ENCODE data around the gene CDCA7.
"Not testable (repeated sequence)": the region's sequence is repeated elsewhere in the genome, so short reads cannot be mapped to it uniquely, and the experiment has no call there.

CDCA7 gene

GRCh38 chr2:173399229-173399628 lies 44.6 kb downstream of the CDCA7 start:
- H3K27ac Mint-ChIP-seq, result no peak overlapping the region
- H3K9me3 Mint-ChIP-seq, result no peaks in the 10 kb centered on the region
- H3K36me3 Mint-ChIP-seq (ENCODE audit: insufficient read depth), result no peaks in the 10 kb centered on the region
- H3K27me3 Mint-ChIP-seq, result peaks cover 86 to 100% of the 10 kb centered on the region in 2 donors
- DNase-seq (no peak), ATAC-seq (replicated peaks) (no peak)
- no peak overlapping the region for H3K4me3 Mint-ChIP-seq
- H3K4me1 Mint-ChIP-seq (ENCODE audit: low read depth in 2 of 2), result peaks cover 6% of the 10 kb centered on the region in 2 donors

DNA sequence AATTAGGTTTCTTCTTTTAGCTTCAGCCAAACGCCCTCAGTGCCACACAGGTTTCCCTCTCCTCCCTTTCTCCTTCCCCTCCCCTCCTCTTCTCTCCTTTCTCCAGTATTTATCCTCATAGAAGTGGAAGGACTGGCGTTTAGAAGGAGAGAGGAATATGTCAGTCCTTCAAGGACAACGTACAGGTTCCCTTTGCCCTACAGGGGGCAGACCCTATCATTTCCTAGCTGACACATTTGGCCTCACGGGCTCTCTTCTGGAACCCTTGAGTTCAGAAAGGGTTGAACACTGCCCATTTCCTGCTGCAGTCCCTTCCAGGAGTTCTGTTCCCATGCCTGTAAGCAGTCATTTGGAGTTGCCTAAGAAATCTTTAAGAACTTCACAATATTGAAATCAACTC lies 46.1 kb downstream of the CDCA7 start:
- ATAC-seq (replicated peaks), result no peak
- H3K4me3 Mint-ChIP-seq, result no peak overlapping the region
- no peak overlapping the region for H3K27ac Mint-ChIP-seq
- H3K36me3 Mint-ChIP-seq (ENCODE audit: insufficient read depth), result no peaks in the 10 kb centered on the region
- no peaks in the 10 kb centered on the region for H3K9me3 Mint-ChIP-seq
- DNase-seq, result no peak
- peaks cover 6 to 8% of the 10 kb centered on the region in 2 donors for H3K4me1 Mint-ChIP-seq (ENCODE audit: low read depth in 2 of 2)
- peaks cover 82 to 100% of the 10 kb centered on the region in 2 donors for H3K27me3 Mint-ChIP-seq

- no peaks in the 10 kb centered on the region for H3K9me3 Mint-ChIP-seq
- H3K4me3 Mint-ChIP-seq, result no peak overlapping the region
- H3K27me3 Mint-ChIP-seq, result peaks cover 82 to 97% of the 10 kb centered on the region in 2 donors
- no peak for ATAC-seq (replicated peaks)
- DNase-seq, result no peak
- no peaks in the 10 kb centered on the region for H3K36me3 Mint-ChIP-seq (ENCODE audit: insufficient read depth)
- peaks cover 6 to 8% of the 10 kb centered on the region in 2 donors for H3K4me1 Mint-ChIP-seq (ENCODE audit: low read depth in 2 of 2)
- no peak overlapping the region for H3K27ac Mint-ChIP-seq
These were observed 47.1 kb downstream of the CDCA7 start for GRCh38 chr2:173401716-173402326.

GRCh38 chr2:173402405-173402974 lies 47.8 kb downstream of the CDCA7 start:
- Mint-ChIP-seq H3K36me3 (ENCODE audit: insufficient read depth) (no peaks in the 10 kb centered on the region), H3K9me3 (no peaks in the 10 kb centered on the region), H3K27ac (no peak overlapping the region), H3K27me3 (peaks cover 78 to 90% of the 10 kb centered on the region in 2 donors), H3K4me3 (no peak overlapping the region), H3K4me1 (ENCODE audit: low read depth in 2 of 2) (peaks cover 6 to 8% of the 10 kb centered on the region in 2 donors)
- peak; percentile 65 to 71 (median 68) for DNase-seq
- ATAC-seq (replicated peaks), result peak; percentile 90

DNA sequence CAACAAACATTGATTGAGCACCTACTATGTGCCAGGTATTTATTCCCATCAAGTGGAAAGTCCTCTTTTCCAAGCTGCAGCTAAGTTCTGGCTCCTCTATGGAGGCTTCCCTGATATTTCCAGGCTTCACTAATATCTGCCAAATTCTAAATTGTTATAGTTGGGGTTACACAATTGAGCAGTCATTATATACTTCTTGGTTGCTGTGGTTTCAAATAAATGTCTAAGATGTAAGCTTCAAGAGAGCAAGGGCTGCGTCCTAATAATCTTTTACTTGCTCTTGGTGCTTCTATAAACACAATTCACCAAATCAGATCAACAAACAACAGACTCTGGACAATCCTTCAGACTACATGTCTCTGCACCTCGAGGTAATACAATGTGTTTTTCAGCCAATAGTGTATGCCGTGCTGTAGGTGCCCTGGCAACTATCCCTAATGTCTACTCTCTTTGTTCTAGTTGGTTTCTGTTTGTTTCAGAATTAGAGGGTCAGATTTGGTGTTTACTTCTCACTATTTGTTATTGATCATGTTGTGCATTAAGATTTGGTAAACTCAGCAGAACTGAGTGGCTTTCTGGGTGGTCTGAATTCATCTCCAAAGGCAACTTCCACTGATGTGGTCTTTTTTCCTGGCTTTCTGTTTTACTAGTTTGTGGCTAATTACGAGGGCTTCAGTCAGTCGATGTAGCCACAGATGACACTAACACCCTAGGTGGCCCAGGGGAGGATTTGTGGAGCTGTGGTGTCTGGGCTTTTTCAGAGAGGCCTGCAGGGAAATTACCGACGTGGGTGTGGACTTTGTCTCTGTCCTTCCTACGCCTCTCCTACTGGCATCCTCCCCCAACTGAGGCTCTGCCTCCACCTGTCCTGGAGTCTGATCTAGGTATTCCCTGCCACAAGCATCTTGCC lies 50.4 kb downstream of the CDCA7 start:
- ATAC-seq (replicated peaks) (no peak), DNase-seq (no peak)
- no peaks in the 10 kb centered on the region for H3K9me3 Mint-ChIP-seq
- H3K27ac Mint-ChIP-seq, result no peak overlapping the region
- H3K36me3 Mint-ChIP-seq (ENCODE audit: insufficient read depth), result no peaks in the 10 kb centered on the region
- no peak overlapping the region for H3K4me3 Mint-ChIP-seq
- H3K4me1 Mint-ChIP-seq (ENCODE audit: low read depth in 2 of 2), result peaks cover 6 to 8% of the 10 kb centered on the region in 2 donors
- H3K27me3 Mint-ChIP-seq, result peaks cover 60 to 73% of the 10 kb centered on the region in 2 donors

GRCh38 chr2:173407176-173407575 lies 52.5 kb downstream of the CDCA7 start:
- Mint-ChIP-seq H3K27me3 (peaks cover 40 to 53% of the 10 kb centered on the region in 2 donors), H3K27ac (no peak overlapping the region), H3K36me3 (ENCODE audit: insufficient read depth) (no peaks in the 10 kb centered on the region), H3K4me3 (no peak overlapping the region), H3K9me3 (no peaks in the 10 kb centered on the region), H3K4me1 (ENCODE audit: low read depth in 2 of 2) (peaks cover 4 to 7% of the 10 kb centered on the region in 2 donors)
- no peak for DNase-seq
- no peak for ATAC-seq (replicated peaks)

DNA sequence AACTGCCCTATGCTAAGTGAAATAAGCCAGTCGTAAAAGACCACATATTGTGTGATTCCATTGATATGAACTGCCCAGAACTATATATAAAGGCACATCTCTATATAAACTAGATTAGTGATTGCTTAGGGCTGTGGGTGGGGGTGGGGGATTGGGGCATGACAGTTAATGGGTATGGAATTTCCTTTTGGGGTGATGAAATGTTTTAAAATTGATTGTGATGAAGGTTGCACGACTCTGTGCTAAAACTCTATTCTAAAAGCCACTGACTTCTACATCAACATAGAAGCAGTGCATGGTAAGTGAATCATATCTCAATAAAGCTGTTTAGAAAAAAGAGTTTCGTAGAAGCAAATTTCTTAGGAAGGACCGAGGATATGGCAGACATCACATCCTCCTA lies 53.0 kb downstream of the CDCA7 start:
- Mint-ChIP-seq H3K36me3 (ENCODE audit: insufficient read depth) (no peaks in the 10 kb centered on the region), H3K27ac (no peak overlapping the region), H3K4me1 (ENCODE audit: low read depth in 2 of 2) (peaks cover 0 to 3% of the 10 kb centered on the region in 2 donors), H3K27me3 (peaks cover 35 to 50% of the 10 kb centered on the region in 2 donors), H3K4me3 (no peak overlapping the region), H3K9me3 (no peaks in the 10 kb centered on the region)
- no peak for ATAC-seq (replicated peaks)
- no peak for DNase-seq

DNA sequence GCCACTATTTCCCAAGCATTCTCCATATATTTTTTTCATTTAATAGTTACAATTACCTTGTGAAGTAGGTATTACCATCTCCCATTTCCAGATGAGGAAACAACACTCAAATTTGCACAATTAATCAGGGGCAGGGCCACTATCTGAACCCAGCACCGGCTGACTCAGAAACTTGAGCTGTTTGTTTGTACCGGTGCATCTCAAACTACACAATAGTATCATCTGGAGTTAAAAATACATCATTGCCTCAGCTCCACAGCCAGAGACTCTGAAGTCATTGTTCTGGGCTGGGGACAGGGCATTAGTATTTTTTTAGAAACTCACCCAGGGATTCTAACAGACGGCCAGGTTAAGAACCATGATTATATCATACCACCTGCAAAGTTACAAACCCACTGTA lies 55.9 kb downstream of the CDCA7 start:
- no peaks in the 10 kb centered on the region for H3K36me3 Mint-ChIP-seq (ENCODE audit: insufficient read depth)
- H3K27ac Mint-ChIP-seq, result no peak overlapping the region
- H3K27me3 Mint-ChIP-seq, result peaks cover 24 to 35% of the 10 kb centered on the region in 2 donors
- no peaks in the 10 kb centered on the region for H3K9me3 Mint-ChIP-seq
- no peak for DNase-seq
- no peak overlapping the region for H3K4me3 Mint-ChIP-seq
- H3K4me1 Mint-ChIP-seq (ENCODE audit: low read depth in 2 of 2), result no peaks in the 10 kb centered on the region
- no peak for ATAC-seq (replicated peaks)

DNA sequence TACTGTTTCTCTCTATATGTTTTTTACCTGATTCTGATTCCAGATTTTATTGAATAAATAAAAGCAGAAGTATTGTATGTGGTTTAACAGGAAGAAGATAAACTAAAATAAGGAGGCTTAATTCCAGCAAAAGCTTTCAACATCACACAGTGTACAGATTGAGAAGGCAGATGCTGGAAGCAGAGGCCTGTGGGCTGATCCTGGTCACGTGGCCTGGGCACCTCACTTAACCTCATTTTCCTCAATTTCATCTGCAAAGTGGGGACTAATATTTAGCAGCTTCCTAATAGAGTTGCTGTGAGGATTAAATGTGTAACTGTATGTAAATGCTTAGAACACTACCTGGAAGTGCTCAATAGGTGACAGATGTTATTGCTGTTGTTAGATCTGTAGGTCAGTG lies 58.0 kb downstream of the CDCA7 start:
- H3K36me3 Mint-ChIP-seq (ENCODE audit: insufficient read depth), result no peaks in the 10 kb centered on the region
- no peak overlapping the region for H3K27ac Mint-ChIP-seq
- DNase-seq (no peak), ATAC-seq (replicated peaks) (no peak)
- H3K4me3 Mint-ChIP-seq, result no peak overlapping the region
- no peaks in the 10 kb centered on the region for H3K9me3 Mint-ChIP-seq
- H3K27me3 Mint-ChIP-seq, result peaks cover 23 to 36% of the 10 kb centered on the region in 2 donors
- no peaks in the 10 kb centered on the region for H3K4me1 Mint-ChIP-seq (ENCODE audit: low read depth in 2 of 2)

DNA sequence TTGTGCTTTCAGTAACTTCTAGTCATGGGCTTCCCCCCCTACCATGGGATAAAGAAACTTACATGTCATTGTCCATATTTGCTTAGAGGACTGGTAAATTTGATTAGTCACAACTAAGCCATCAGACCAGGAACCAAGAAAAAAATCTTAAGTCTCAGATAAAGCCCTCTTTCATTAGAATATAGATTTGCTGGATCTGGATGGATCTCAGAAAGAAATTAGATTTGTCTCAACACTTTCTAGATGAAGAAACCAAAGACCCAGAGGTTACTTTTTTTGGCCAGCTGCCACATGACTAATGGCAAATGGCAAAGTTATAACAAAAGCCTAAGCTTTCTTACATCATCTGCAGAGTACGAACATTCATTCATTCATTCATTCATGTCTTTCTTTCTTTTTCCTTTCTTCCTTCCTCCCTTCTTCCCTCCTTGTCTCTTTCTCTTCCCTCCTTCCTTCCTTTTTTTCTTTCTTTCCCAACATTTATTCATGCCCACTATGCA lies 60.2 kb downstream of the CDCA7 start:
- Mint-ChIP-seq H3K27ac (no peak overlapping the region), H3K9me3 (no peaks in the 10 kb centered on the region), H3K36me3 (ENCODE audit: insufficient read depth) (no peaks in the 10 kb centered on the region), H3K4me3 (no peak overlapping the region), H3K4me1 (ENCODE audit: low read depth in 2 of 2) (no peaks in the 10 kb centered on the region), H3K27me3 (peaks cover 33 to 36% of the 10 kb centered on the region in 2 donors)
- DNase-seq (no peak), ATAC-seq (replicated peaks) (no peak)

- Mint-ChIP-seq H3K9me3 (no peaks in the 10 kb centered on the region), H3K27me3 (peaks cover 35 to 44% of the 10 kb centered on the region in 2 donors), H3K27ac (no peak overlapping the region), H3K36me3 (ENCODE audit: insufficient read depth) (no peaks in the 10 kb centered on the region), H3K4me1 (ENCODE audit: low read depth in 2 of 2) (no peaks in the 10 kb centered on the region), H3K4me3 (no peak overlapping the region)
- ATAC-seq (replicated peaks), result no peak
- DNase-seq, result no peak
These were observed 61.0 kb downstream of the CDCA7 start for GRCh38 chr2:173415431-173416381.

- H3K27ac Mint-ChIP-seq; H3K9me3 Mint-ChIP-seq; H3K4me3 Mint-ChIP-seq; H3K36me3 Mint-ChIP-seq (ENCODE audit: insufficient read depth); ATAC-seq (replicated peaks); H3K4me1 Mint-ChIP-seq (ENCODE audit: low read depth in 2 of 2); DNase-seq: not testable (repeated sequence)
- peaks cover 44 to 53% of the 10 kb centered on the region in 2 donors for H3K27me3 Mint-ChIP-seq
These were observed 61.9 kb downstream of the CDCA7 start for GRCh38 chr2:173416415-173417152.
